MM.1S (cell line): ENCODE results near the gene GABRG3.

Experiments
- DNase-seq: peaks from one replicate; pipeline ENCODE4 v3.0.0-alpha.2; 2015
- H2AFZ ChIP-seq: fragments of 300-600 bp; sonication (generic); 2 replicates; pipeline ENCODE4 v1.6.0; 2016; ENCODE audit warnings: antibody characterized with exemption, low read length
- H3F3A ChIP-seq: fragments of 300-600 bp; sonication (generic); 2 replicates; pipeline ENCODE4 v1.6.1; 2016; ENCODE audit warnings: mild to moderate bottlenecking, antibody characterized with exemption, low read length, moderate library complexity, mixed read lengths; ENCODE audit not compliant: insufficient read depth
- H3K27ac ChIP-seq: fragments of 300-600 bp; sonication (generic); 2 replicates; pipeline ENCODE4 v1.5.1; 2016; ENCODE audit warnings: mild to moderate bottlenecking, low read length
- H3K27me3 ChIP-seq: fragments of 300-600 bp; sonication (generic); replicated peaks from 2 replicates; pipeline ENCODE4 v1.6.0; 2016; ENCODE audit warnings: low read length; ENCODE audit not compliant: insufficient read depth
- H3K36me3 ChIP-seq: fragments of 300-600 bp; sonication (generic); replicated peaks from 2 replicates; pipeline ENCODE4 v1.6.1; 2016; ENCODE audit warnings: mild to moderate bottlenecking, low read length, mixed read lengths; ENCODE audit not compliant: insufficient read depth
- H3K4me1 ChIP-seq: fragments of 300-600 bp; sonication (generic); 2 replicates; pipeline ENCODE4 v1.6.1; 2016; ENCODE audit warnings: low read length, mixed read lengths
- H3K4me2 ChIP-seq: fragments of 300-600 bp; sonication (generic); 2 replicates; pipeline ENCODE4 v1.6.0; 2016; ENCODE audit warnings: low read depth, low read length
- H3K4me3 ChIP-seq: fragments of 300-600 bp; sonication (generic); 2 replicates; pipeline ENCODE4 v1.5.1; 2016; ENCODE audit warnings: low read length, mixed read lengths
- H3K79me2 ChIP-seq: fragments of 300-600 bp; sonication (generic); 2 replicates; pipeline ENCODE4 v1.6.1; 2016; ENCODE audit warnings: mixed run types, low read length, mixed read lengths
- H3K9ac ChIP-seq: fragments of 300-600 bp; sonication (generic); 2 replicates; pipeline ENCODE4 v1.6.1; 2016; ENCODE audit warnings: low read length, mixed read lengths
- H3K9me2 ChIP-seq: fragments of 300-600 bp; sonication (generic); replicated peaks from 2 replicates; pipeline ENCODE4 v1.6.1; 2016; ENCODE audit warnings: mild to moderate bottlenecking, low read length, mixed read lengths; ENCODE audit not compliant: insufficient read depth
- H3K9me3 ChIP-seq: fragments of 300-600 bp; sonication (generic); replicated peaks from 2 replicates; pipeline ENCODE4 v1.6.1; 2016; ENCODE audit warnings: mild to moderate bottlenecking, low read length, mixed read lengths; ENCODE audit not compliant: insufficient read depth
- H4K20me1 ChIP-seq: fragments of 300-600 bp; sonication (generic); 2 replicates; pipeline ENCODE4 v1.6.1; 2016; ENCODE audit warnings: mild to moderate bottlenecking, low read length, moderate library complexity, mixed read lengths; ENCODE audit not compliant: insufficient read depth
- CTCF ChIP-seq: fragments of 300-600 bp; sonication (generic); IDR thresholded peaks from 2 replicates; pipeline ENCODE4 v1.5.1; 2016; ENCODE audit warnings: antibody characterized with exemption, low read length, mixed read lengths
- EZH2 ChIP-seq: fragments of 300-600 bp; sonication (generic); optimal IDR thresholded peaks from 2 replicates; pipeline ENCODE3; 2017; ENCODE audit warnings: low read depth, mild to moderate bottlenecking, antibody characterized with exemption, low read length, mixed read lengths
- EZH2phosphoT487 ChIP-seq: fragments of 300-600 bp; sonication (generic); IDR thresholded peaks from 2 replicates; pipeline ENCODE4 v1.6.1; 2018; ENCODE audit warnings: antibody characterized with exemption, low read length

The GABRG3 gene

GRCh38 chr15:27127815-27128570, 157.0 kb downstream of the GABRG3 start:
- Histone ChIP-seq H3K4me1 (no peaks in the 10 kb centered on the region), H3K4me3 (no peak overlapping the region), H3F3A (no peaks in the 10 kb centered on the region), H3K9me2 (no peaks in the 10 kb centered on the region), H3K9ac (no peak overlapping the region), H3K36me3 (no peaks in the 10 kb centered on the region), H3K4me2 (no peak overlapping the region), H4K20me1 (no peaks in the 10 kb centered on the region), H3K79me2 (no peaks in the 10 kb centered on the region), H3K9me3 (no peaks in the 10 kb centered on the region), H3K27ac (no peak overlapping the region), H3K27me3 (no peaks in the 10 kb centered on the region), H2AFZ (no peak overlapping the region)
- TF ChIP-seq EZH2: no peak
- no peak for TF ChIP-seq EZH2phosphoT487
- no peak for TF ChIP-seq CTCF
- no peak for DNase-seq

- no peaks in the 10 kb centered on the region for H3K4me1 ChIP-seq
- H3K36me3 ChIP-seq: no peaks in the 10 kb centered on the region
- H3K9me2 ChIP-seq: no peaks in the 10 kb centered on the region
- H3F3A ChIP-seq: no peaks in the 10 kb centered on the region
- no peaks in the 10 kb centered on the region for H4K20me1 ChIP-seq
- no peak overlapping the region for H3K4me3 ChIP-seq
- H3K4me2 ChIP-seq: no peak overlapping the region
- no peak overlapping the region for H2AFZ ChIP-seq
- H3K9me3 ChIP-seq: no peaks in the 10 kb centered on the region
- no peak overlapping the region for H3K27ac ChIP-seq
- no peak overlapping the region for H3K9ac ChIP-seq
- TF ChIP-seq EZH2phosphoT487 (no peak), EZH2 (no peak), CTCF (no peak)
- DNase-seq: no peak
- no peaks in the 10 kb centered on the region for H3K27me3 ChIP-seq
- H3K79me2 ChIP-seq: no peaks in the 10 kb centered on the region
Observed at GRCh38 chr15:27133249-27133648, 162.3 kb downstream of the GABRG3 start.

GRCh38 chr15:27134481-27134880, 163.5 kb downstream of the GABRG3 start:
- DNase-seq: no peak
- Histone ChIP-seq H3K4me3 (no peak overlapping the region), H3K27ac (no peak overlapping the region), H3K9me2 (no peaks in the 10 kb centered on the region), H3K9ac (no peak overlapping the region), H2AFZ (no peak overlapping the region), H4K20me1 (no peaks in the 10 kb centered on the region), H3K27me3 (no peaks in the 10 kb centered on the region), H3F3A (no peaks in the 10 kb centered on the region), H3K36me3 (no peaks in the 10 kb centered on the region), H3K4me1 (no peaks in the 10 kb centered on the region), H3K79me2 (no peaks in the 10 kb centered on the region), H3K4me2 (no peak overlapping the region), H3K9me3 (no peaks in the 10 kb centered on the region)
- TF ChIP-seq EZH2: no peak
- no peak for TF ChIP-seq EZH2phosphoT487
- TF ChIP-seq CTCF: no peak
